Activated naive CD4-positive, alpha-beta T cell treated with anti-CD3 and anti-CD28 coated beads, Interleukin-2, amount 50 U/mL, for 16 hours (primary cell): ENCODE data around the gene GNA12.

ENCODE experiments used
- DNase-seq: peaks from one replicate; pipeline ENCODE4 v3.0.0-alpha.2; 2020

The GNA12 gene, protein sequence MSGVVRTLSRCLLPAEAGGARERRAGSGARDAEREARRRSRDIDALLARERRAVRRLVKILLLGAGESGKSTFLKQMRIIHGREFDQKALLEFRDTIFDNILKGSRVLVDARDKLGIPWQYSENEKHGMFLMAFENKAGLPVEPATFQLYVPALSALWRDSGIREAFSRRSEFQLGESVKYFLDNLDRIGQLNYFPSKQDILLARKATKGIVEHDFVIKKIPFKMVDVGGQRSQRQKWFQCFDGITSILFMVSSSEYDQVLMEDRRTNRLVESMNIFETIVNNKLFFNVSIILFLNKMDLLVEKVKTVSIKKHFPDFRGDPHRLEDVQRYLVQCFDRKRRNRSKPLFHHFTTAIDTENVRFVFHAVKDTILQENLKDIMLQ

DNA sequence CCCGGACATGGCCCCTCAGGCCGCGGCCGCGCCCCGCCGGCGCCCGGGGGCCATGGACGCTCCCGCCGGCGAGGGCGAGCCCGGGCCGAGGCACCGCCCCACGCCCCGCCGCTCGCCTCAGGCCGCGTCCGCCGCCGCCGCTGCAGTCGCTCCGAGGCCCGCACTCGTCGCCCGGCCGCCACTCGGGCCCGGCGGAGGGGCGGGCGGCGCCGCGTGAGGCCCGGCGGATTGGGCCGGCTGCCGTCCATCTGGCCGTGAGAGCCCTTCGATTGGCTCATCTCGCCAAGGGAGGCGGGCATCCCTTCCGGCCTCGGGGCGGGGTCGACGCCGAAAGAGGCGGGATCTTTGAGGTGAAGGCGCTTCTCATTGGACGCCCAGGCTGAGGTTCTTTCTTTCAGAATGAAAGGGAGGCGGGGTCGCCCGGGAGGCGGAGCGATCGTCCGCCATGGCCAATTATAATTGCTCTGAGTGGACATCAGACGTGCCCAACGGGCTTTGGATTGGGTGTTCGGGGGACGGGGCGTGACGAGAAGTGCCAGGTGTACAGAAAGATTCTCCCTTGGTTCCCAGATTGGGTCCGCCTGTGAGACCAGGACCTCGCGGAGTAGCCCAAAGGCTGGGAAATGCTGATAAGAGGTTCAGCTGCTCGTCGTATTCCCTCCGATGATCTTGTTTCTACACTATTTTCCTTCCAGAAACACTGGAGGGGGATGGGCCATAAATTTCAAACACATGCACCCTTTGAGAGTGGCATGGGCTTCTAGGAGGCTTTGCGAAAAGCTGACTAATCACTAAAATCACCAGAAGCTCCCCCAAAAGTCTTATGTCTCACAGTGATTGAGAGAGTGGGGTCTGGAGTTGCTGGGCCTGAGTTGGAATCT lies at the start of gene GNA12:
Gene GNA12 (minus strand): TSS at position 156 of the 881 bp plus-strand sequence. CDS start 147 bp downstream, at position 9.
- DNase-seq = peak; percentile 99

DNA sequence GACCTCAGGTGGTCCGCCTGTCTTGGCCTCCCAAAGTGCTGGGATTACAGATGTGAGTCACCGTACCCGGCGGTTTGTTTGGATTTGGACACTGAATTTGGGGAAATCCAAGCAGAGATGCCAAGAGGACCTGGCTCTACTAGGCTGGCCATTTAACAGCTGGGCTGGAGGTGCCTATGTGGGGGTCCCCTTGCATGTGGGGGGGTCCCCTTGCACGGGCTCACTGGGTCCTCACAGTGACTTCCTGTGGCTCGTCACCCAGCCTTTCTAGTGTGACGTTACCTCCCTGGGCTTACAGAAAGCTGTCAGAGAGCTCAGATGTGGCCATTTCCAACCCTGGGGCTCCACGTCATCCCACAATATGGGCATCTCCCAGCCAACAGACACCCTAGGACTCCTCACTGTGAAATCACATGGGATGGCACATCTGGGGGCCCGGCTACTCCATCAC lies 49.3 kb upstream of the GNA12 start:
- no peak for DNase-seq

DNA sequence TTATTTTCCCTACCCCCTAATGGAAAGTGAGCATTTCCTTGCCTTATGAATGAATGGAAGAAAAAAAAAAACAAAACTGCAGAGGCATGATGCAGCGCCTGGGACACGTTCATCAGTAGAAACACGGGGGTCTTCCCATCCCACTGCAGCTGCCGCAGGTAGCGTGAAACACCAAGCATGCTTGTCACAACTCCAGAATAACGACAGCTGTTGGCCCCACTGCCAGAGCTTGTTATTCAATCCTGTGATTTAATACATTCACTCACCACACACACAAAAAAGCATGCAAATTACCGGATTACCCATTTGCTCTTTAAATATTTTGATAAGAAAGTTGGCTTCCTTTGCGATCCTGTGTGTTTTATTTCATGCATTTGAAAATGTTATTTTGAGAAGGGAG lies 48.4 kb upstream of the GNA12 start:
- no peak for DNase-seq

DNA sequence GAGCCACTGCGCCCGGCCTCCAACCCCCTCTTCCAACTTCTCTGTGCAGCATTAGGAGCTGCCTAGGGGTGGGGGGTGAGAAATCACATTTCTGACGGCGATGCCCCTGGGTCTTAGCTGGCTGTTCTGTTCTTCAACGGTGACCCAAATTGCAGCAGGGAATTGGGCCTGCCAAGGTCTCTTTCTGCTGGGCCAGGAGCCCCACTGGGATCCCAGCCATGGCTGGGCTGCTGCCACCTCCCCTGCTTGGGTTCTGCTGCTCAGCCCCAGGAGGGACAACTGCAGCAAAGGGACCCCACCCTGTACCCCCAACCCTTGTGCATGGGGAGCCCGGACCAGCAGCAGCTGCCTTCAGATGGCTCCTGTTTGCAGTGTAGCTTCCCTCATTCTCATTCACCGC lies 43.7 kb upstream of the GNA12 start:
- DNase-seq = no peak

DNA sequence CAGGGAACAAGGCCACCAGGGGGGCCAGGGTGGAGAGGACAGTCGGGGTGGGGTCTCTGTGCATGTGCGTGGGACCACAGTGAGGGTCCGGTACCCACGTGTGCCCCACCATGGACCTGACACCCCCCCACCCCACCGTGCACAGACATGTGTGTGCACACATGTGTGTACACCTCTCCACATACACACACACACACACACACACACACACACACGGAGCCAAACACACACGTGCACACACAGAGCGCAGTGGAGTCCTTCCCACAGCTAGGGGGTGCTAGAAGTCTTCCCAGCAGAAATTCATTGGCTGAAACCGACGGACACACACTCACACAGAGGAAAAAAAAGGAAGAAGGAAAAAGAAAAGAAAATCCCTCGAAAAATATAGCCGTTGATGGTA lies 42.8 kb upstream of the GNA12 start:
- DNase-seq = peak; percentile 55

DNA sequence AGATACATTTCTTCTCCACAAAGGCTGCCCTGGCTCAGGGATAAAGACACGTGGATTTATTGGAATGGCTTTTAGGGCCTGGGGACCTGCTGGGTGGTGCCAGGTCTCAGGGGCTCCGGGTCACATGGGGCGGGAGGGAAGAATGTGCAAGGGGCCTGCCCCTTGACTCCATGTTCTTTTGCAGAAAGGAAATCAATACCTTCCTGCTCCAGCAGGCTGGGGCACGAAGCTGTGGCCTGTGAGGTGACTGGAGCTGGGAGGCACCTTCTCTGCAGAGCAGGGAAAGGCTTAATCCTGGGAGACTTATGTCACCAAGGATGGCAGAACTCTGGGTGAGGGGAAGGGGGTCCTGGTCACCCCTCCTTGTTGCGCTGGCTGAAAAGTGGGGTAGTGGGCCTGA lies 42.3 kb upstream of the GNA12 start:
- no peak for DNase-seq

DNA sequence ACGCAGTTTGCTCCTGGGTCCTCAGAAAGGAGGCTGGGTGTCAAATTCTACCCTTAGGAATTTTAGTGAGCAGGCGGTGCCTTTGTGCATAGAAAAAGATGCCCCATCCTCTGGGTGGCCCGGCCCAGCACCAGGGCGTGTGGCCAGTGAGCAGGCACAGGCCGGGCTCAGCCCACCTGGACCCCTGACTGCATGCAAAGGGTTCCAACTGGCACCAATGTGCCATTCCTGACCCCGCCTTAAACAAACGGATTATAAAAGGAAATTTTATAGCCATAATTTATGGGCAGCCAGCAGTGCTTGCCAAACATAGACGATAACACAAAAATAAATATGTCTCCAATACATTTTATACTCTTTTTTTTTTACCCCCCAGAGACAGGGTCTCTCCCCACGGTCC lies 40.1 kb upstream of the GNA12 start:
- DNase-seq = no peak

DNA sequence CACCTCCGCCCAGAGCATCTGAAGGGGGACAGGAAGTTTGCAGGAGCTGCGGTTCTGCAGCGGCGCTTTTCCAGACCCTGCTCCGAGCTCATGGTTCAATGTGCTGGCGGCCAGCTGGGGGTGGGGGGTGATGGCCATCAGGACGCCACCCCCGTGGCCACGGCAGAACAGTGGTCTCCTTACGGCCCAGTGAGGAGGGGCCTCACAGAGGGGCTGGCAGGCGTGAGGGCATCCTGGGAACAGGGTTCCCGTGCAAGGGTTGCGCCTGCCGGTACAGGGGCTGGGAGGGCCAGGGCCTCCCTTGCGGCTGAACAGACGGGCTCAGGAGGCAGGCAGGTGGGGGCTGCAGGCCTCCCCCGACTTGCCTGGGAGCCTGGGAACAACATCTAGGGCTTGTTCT lies 39.0 kb upstream of the GNA12 start:
- DNase-seq = no peak

DNA sequence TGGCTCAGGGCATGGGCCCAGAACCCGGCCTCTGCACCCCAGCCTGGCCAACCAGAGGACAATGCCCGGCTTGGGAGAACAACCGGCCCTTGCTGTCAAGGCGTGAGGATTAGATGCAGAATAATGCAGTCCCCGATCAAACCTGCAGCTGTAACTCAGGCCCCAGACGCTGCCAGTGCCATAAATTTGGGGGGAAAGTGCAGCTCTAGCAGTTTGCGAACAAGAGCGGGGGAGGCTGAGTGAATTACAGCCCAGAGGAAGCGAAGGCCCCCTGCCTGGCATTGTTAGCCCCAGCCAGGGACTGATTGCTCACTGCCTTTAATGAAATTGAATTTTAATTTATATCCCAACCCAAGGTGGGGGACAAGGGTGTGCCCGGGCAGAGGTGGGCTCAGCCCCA lies 38.0 kb upstream of the GNA12 start:
- no peak for DNase-seq

DNA sequence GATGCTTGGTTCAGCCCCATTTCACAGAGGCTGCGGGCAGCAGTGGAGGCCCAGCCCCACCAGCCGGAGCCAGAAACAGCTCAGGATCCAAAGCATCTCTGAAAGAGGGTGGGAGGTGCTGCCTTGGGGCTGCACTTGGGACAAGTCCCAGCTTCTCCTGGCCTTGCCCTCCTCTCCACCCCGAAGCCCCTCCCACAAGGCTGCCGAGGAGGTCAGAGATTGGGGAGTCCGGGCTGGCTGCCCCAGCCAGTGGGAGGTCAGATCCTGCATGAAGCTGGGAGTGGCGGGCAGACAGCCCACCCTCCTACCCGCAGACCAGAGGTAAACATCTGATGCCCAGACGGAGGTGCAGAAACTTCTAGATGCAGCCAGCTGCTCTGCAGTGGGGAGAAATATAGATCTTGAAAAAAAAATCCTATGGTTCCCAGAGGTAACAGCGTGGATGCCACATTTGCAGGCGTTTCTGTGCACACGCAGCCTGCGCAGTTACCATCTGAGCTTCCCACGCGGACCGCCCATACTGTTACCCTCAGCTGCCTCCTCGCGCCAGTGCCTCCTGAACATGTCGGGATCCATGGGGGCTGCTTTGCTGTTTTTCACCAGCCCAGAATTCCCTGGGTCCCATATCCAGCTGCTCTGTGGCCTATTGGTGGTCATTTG lies 36.9 kb upstream of the GNA12 start:
- no peak for DNase-seq

DNA sequence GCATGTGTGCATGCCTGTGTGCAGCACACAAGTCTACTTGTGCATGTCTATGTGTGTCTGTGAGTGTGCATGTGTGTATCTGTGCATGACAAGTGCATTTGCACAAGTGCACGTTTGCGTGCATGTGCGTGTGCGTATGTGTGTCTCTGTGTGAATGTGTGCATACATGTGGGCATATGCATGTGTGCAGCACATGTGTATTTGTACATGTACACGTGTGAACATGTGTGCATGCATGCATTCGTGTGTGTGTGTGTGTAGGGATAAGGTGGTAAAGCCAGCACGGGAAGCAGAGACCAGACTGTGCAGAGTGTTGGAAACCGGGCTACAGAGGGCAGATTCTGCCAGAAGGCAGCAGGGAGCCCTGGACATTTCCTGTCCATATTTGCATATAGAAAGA lies 35.9 kb upstream of the GNA12 start:
- DNase-seq = no peak

DNA sequence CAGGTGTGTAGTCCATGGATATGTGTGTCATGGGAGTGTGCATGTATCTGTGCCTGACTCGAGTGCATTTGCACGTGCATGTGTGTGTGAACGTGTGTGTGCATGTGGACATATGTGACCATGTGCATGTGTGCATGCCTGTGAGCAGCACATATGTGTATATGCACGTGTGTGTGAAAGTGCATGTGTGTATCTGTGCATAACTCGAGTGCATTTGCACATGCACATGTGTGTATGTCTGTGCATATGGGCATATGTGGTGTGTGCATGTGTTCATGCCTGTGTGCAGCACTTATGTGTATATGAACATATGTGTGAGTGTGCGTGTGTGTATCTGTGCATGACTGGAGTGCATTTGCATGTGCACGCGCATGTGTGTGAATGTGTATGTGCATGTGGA lies 35.2 kb upstream of the GNA12 start:
- no peak for DNase-seq

DNA sequence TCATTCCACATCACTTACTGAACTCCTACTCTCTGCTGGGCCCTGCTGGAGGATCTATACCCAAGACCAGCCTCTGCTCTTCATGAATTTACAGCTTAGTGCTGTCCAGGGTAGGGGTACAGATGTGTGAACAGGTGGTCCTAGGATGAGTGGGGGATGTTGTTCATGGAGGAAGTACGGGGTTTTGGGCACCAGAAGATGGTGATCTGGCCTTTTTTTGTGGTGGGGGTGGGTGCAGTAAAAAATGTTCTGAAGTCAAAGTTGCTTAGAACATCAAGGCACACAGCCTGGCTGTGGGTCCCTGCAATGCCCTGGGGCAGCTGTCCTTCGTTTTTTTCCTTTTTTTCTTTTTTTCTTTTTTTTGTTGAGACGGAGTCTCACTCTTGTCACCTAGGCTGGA lies 34.2 kb upstream of the GNA12 start:
- DNase-seq = no peak

DNA sequence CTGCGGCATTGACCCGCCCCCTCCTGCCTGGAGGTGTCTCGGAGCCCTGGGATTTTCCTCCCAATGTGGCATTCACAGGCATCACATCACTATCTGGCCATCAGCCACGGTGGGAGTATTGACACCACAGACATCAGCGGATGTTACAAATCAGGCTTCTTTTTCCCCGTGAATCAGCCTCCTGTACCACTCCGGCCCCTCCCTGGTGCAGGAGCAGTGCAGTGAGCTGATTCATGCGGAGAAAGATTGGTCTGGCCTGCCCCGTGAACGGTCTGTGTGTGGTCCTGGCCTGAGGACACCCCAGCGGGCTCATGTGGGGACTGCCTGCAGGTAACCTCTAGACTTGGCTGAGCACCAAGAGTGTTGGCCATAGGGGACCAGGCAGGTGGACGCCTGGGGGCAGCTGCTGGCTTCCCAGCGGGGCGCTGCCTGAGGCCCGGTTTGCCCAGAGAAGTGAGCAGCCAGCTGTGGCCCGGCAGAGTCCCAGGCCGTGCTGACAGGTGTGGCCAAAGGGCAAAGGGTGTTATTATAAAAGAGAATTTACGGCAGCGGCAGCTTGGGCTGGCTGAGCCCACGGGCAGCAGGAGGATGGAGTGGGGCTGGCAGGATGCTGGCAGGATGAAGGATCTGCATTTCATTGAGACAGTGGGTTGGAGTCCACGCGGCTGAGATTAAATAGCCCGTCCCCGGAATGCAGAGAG lies 32.1 kb upstream of the GNA12 start:
- DNase-seq = no peak

DNA sequence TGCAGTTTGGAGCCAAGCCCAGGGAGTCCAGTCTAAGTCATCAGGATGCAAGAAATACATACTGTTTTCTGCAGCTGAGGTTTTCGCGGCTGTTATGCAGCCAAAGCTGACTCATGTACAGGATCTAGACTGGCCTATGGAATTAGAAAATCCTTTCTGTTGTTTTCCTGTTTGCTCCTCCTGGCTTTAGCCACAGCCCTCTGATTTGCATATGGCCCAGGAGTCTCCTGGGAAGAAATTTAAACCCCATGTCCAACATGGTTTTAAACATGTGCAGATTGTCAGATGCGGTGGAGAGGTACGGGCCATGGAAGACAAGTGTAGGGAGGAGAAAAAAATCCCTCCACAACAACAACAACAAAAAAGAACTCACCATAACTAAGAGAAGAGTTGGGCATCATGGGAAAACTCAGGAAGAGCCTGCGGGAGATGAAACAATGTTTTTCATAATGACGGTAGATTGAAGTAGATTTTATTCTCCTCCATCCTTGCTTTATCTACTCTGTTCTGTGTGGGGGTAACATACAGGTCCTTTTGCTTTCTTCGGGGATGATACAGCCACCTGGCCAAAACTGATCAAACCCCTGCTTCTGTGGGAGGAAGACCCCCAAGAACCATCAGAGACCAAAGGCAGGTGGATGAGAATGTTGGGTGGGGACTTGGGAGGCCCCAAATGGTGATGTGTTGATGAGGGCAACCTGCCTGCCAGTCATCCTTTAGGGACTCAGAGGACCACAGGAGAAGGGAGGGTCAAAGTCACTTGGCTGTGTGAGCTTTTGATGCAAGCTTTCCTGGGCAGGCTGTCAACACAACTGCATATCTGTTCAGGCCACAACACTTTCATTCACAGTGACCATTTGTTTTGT lies 29.8 kb upstream of the GNA12 start:
- no peak for DNase-seq

DNA sequence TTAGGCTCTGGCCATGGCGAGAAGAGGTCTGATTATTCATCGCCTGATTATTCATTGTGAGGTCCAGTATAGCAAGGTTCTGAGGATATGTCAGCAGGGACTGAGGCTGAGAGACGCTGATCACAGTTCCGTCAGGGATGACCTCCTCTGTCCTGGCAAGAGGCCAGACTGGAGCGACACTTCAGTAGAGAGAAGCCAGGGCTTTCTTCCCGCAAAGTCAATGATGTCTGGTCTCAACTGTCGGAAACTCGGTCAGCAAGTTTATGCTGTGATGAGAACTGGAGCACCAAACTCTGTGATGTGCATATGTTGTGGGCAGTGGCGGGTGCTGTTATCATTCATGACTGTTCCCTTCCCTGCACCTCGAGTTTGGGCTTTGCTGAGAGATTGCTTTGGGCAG lies 29.0 kb upstream of the GNA12 start:
- no peak for DNase-seq

DNA sequence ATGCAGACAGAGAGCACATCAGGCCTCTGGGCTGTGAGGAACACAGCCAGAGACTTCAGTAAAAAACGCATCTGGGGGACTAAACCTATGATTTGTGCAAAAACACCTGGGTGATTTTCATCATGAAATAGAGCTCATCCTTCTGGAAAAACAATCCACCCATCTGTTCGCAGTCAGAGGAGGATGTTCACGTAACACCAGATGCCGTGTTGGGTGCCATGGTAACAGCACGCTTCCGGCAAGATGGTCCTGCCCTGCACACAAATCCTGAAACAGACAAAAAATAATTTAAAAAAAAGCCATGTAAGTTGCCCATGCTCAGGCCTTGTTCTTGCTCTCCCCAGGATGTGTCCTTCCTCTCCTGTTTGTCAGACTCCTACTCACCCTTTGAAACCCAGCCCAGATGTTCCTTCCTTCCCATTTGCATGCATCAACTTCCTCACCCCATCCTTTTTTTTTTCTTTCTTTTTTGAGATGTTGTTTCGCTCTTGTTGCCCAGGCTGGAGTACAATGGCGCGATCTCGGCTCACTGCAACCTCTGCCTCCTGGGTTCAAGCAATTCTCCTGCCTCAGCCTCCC lies 28.3 kb upstream of the GNA12 start:
- DNase-seq = no peak

DNA sequence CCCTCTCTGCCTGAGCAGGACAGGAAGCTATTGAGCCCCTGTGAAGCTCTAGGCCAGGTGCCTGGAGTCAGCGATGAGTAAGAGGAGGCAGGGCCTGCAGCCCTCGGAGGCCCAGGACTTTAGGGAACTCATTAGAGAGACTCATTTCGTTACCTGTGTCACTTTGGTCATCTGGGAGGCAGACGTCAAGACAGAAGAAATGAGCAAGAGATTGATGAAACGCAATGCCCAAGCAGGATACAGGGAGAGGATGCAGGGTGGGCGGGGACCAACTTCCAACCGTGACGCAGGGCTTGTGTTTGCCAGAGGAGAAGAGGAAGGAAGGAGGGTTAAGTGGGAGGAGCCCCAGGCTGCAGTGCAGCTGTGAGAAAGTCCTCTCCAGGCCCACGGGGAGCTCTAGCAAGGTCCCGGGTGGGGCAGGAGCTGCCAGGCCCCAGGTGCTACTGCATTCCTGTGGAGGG lies 26.4 kb upstream of the GNA12 start:
- DNase-seq = peak; percentile 37

DNA sequence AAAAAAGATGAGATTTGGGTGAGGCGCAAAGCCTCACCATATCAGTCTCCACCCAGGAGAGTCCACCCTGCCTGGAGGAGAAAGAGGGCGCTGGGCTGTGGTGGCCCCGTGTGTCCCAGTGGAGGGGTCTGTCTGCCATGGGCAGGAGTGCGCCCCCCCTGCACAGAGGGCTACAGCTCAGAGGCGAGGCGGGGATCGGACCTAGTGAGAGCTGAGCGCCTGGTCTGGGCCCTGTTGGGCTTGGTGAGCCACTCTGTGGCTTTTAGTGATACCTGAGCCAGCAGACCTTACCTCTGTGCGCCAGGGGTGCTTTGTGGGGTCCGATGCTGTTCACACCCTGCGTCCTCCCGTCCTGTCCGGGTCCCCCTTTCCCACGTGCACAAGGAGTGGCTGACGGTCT lies 25.9 kb upstream of the GNA12 start:
- no peak for DNase-seq

DNA sequence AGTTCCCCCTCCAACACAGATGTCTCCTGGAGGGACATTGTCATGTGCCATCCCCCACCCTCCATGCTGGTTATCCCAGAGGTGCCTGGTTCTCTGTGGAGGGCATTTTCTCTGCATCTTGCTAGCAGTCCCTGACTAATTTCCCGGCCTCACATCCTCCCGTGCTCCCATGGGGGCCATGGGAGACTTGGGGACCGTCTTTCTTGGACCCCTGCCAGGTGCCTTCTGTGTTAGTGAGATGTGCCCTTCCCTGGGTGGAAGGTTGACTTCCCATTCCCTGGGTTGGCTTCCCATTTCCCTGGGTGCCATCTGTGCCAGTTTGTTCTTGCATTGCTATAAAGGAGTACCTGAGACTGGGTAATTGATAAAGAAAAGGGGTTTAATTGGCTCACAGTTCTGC lies 22.5 kb upstream of the GNA12 start:
- no peak for DNase-seq

DNA sequence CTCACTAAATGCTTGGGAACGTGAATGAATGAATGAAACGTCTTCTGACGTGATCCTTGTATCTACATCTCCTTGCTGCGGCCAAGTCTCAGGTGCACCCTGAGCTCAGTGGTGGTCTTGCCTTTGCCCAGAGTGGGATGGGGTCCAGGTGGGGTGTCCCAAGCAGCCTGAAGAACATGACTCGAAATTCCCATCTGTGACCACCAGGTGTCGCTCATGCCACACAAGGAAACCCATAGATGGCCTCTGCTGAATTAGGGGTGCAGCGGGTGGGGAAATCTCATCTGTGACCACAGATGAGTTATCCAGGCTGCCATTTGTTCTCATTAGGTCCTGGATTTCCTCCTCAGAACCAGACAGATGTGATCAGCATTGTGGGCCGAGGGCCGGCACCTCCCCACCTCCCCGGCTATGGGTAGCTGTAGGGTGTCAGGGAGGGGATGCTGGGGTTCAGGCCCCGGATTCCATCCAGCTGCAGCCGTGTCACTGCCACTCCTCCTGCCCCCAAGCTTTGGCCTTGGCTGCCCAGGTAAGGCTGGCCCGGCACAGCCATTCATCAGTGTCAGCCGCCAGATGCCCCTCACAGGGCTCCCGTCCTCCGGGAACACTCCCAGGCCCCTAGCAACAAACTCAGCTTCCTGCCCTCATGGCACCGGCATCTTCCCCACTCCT lies 21.0 kb upstream of the GNA12 start:
- peak; percentile 73 for DNase-seq
